GM12878 (cell line): ENCODE data around the gene ZNF394.

Experiments
- NFYA ChIP-seq: IDR thresholded peaks from 2 replicates; pipeline ENCODE4 v1.6.1; 2011; ENCODE audit warnings: low read depth, mild to moderate bottlenecking, low read length, improper control_type of control experiment, borderline replicate concordance
- RCOR1 ChIP-seq: conservative IDR thresholded peaks from 2 replicates; pipeline ENCODE4 v1.6.1; 2012; ENCODE audit warnings: low read depth, low read length, improper control_type of control experiment
- STAT3 ChIP-seq: IDR thresholded peaks from 2 replicates; pipeline ENCODE4 v1.6.1; 2011; ENCODE audit warnings: low read depth, low read length, improper control_type of control experiment
- TF ChIP-seq, protein P1 (sequence below), 3 experiments: IDR thresholded peaks in 2 of 3; conservative IDR thresholded peaks in 1 of 3; 2 replicates each; pipeline ENCODE4 v1.5.1; 2011; ENCODE audit warnings: low read depth in 3 of 3, low read length in 3 of 3, mild to moderate bottlenecking in 3 of 3, control low read depth in 2 of 3, moderate library complexity in 2 of 3, inconsistent platforms in 1 of 3, mixed read lengths in 1 of 3; ENCODE audit not compliant: control insufficient read depth in 2 of 3, insufficient read depth in 1 of 3; ENCODE audit errors: extremely low read depth in 1 of 3

DNA sequence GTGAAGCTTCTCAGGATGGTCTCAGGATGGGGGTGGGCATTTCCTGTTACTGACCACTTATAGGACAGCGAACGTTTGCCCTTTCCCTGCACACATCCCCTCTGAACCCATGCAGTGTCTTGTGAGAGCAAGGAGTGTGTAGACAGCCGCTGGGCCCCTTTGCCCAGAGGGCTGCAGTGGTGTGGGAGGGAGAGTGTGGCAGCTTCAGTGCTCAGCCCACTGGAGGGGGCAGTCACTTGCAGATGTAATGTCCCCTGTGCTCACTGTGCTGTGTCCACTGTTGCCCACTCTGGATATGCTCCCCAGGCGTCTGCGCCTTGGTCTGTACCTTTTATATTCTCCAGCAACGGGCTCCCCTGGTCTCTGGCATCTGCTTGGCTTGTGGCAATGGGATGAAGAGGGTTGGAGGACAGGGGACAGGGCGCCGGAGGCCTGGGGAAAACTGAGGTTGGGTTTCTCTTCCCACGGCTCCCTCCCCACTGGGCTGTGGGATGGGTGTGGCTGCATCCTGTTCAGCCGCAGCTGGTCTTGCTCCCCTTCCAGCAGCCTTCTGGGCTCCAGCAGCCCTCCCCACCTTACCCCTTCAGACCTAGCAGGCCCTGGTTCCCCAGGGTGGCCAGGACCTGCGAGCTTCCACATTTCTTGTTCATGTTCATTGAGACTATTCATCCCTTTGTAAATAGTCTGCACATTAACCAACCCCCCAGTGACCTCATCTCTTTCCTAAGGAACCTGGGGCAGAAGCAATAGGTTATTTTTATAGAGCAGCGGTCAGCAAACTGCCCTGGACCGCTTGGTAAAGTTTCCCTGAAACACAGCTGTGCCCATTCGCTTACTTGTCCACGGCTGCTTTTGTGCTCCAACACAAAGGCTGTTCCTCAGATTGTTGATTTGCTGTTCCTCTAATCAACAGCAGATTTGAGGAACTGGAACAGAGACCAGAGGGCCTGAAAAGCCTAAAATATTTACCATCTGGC lies 21.3 kb downstream of the ZNF394 start:
- TF ChIP-seq RCOR1 (no peak), NFYA (no peak), STAT3 (no peak)
- TF ChIP-seq, protein P1, sequence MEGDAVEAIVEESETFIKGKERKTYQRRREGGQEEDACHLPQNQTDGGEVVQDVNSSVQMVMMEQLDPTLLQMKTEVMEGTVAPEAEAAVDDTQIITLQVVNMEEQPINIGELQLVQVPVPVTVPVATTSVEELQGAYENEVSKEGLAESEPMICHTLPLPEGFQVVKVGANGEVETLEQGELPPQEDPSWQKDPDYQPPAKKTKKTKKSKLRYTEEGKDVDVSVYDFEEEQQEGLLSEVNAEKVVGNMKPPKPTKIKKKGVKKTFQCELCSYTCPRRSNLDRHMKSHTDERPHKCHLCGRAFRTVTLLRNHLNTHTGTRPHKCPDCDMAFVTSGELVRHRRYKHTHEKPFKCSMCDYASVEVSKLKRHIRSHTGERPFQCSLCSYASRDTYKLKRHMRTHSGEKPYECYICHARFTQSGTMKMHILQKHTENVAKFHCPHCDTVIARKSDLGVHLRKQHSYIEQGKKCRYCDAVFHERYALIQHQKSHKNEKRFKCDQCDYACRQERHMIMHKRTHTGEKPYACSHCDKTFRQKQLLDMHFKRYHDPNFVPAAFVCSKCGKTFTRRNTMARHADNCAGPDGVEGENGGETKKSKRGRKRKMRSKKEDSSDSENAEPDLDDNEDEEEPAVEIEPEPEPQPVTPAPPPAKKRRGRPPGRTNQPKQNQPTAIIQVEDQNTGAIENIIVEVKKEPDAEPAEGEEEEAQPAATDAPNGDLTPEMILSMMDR (IDR thresholded peaks at IDR 0.05 in 2 of 3, conservative IDR thresholded peaks at IDR 0.05 in 1 of 3; ENCODE audit: control insufficient read depth in 2 of 3, extremely low read depth in 1 of 3, insufficient read depth in 1 of 3, low read depth in 3 of 3, low read length in 3 of 3), result no peak
